HG03045 (cell line): ENCODE data around the gene ZNF117.
"Not testable (repeated sequence)": the region's sequence is repeated elsewhere in the genome, so short reads cannot be mapped to it uniquely, and the experiment has no call there.

ENCODE experiments used
- ATAC-seq: cut with Tn5 transposase; IDR thresholded peaks from one replicate; pipeline ENCODE4 v1.9.1; 2021; ENCODE audit warnings: mild to moderate bottlenecking, moderate library complexity; ENCODE audit not compliant: unreplicated experiment

Gene ZNF117

GRCh38 chr7:64997164-64997908, 6.5 kb upstream of the ZNF117 start:
- ATAC-seq = no peak

- ATAC-seq = no peak
Observed at GRCh38 chr7:64996305-64996704, 5.5 kb upstream of the ZNF117 start.

- ATAC-seq = no peak
Observed at GRCh38 chr7:64993901-64994300, 3.1 kb upstream of the ZNF117 start.

GRCh38 chr7:64992971-64993370, 2.1 kb upstream of the ZNF117 start:
- no peak for ATAC-seq

- ATAC-seq = no peak
Observed at GRCh38 chr7:64990216-64990615, 620 bp downstream of the ZNF117 start.

- no peak for ATAC-seq
Observed at GRCh38 chr7:64978497-64979203, 12.2 kb downstream of the ZNF117 start.

- ATAC-seq = no peak
Observed at GRCh38 chr7:64965594-64965993, 25.2 kb downstream of the ZNF117 start.

- no peak for ATAC-seq
Observed at GRCh38 chr7:64959072-64959747, 31.6 kb downstream of the ZNF117 start.

- ATAC-seq = no peak
Observed at GRCh38 chr7:64951250-64951848, 39.5 kb downstream of the ZNF117 start.

- ATAC-seq = not testable (repeated sequence)
Observed at GRCh38 chr7:64950673-64951072, 40.2 kb downstream of the ZNF117 start.

- not testable (repeated sequence) for ATAC-seq
Observed at GRCh38 chr7:64948774-64949173, 42.1 kb downstream of the ZNF117 start.

- no peak for ATAC-seq
Observed at GRCh38 chr7:64947252-64948000, 43.4 kb downstream of the ZNF117 start.

- ATAC-seq = no peak
Observed at GRCh38 chr7:64946772-64947171, 44.1 kb downstream of the ZNF117 start.

- no peak for ATAC-seq
Observed at GRCh38 chr7:64945503-64946175, 45.2 kb downstream of the ZNF117 start.

- ATAC-seq = not testable (repeated sequence)
Observed at GRCh38 chr7:64944667-64945502, 46.0 kb downstream of the ZNF117 start.

- not testable (repeated sequence) for ATAC-seq
Observed at GRCh38 chr7:64940021-64940420, 50.8 kb downstream of the ZNF117 start.

GRCh38 chr7:64938540-64938939, 52.3 kb downstream of the ZNF117 start:
- ATAC-seq = no peak

GRCh38 chr7:64934478-64934877, 56.4 kb downstream of the ZNF117 start:
- no peak for ATAC-seq
